T-helper 2 cell treated with Interferon-gamma antibody and Interleukin-4, amounts not matched to agents 5 μg/mL and 100 μg/mL, for 36 hours (primary cell): ENCODE data around the gene AHRR.
"Not testable (repeated sequence)": the region's sequence is repeated elsewhere in the genome, so short reads cannot be mapped to it uniquely, and the experiment has no call there.

Source experiments
- DNase-seq: peaks from one replicate; pipeline ENCODE4 v3.0.0; 2021; ENCODE audit warnings: low spot score
- H3K27ac Mint-ChIP-seq: one replicate; pipeline ENCODE4 v1.8.0; 2021; ENCODE audit warnings: mild to moderate bottlenecking, mixed read lengths
- H3K27me3 Mint-ChIP-seq: one replicate; pipeline ENCODE4 v1.8.0; 2021; ENCODE audit warnings: low read depth, mixed read lengths
- H3K36me3 Mint-ChIP-seq: one replicate; pipeline ENCODE4 v1.8.0; 2021; ENCODE audit warnings: low read depth, mixed read lengths
- H3K4me1 Mint-ChIP-seq: one replicate; pipeline ENCODE4 v1.8.0; 2021; ENCODE audit warnings: low read depth, mixed read lengths
- H3K4me3 Mint-ChIP-seq: one replicate; pipeline ENCODE4 v1.8.0; 2022; ENCODE audit warnings: mild to moderate bottlenecking, moderate library complexity, mixed read lengths
- H3K9me3 Mint-ChIP-seq: one replicate; pipeline ENCODE4 v1.8.0; 2021; ENCODE audit warnings: mixed read lengths

The AHRR gene

GRCh38 chr5:407051-407450 is 85.5 kb downstream of the AHRR start:
- no peak for DNase-seq
- H3K4me3 Mint-ChIP-seq, result no peak overlapping the region
- peaks cover 39% of the 10 kb centered on the region for H3K36me3 Mint-ChIP-seq
- peaks cover 26% of the 10 kb centered on the region for H3K4me1 Mint-ChIP-seq
- no peaks in the 10 kb centered on the region for H3K9me3 Mint-ChIP-seq
- no peaks in the 10 kb centered on the region for H3K27me3 Mint-ChIP-seq
- no peak overlapping the region for H3K27ac Mint-ChIP-seq

GRCh38 chr5:407801-408268 is 86.3 kb downstream of the AHRR start:
- H3K27me3 Mint-ChIP-seq, result no peaks in the 10 kb centered on the region

GRCh38 chr5:410911-411517 is 89.5 kb downstream of the AHRR start:
- no peaks in the 10 kb centered on the region for H3K27me3 Mint-ChIP-seq
- H3K36me3 Mint-ChIP-seq, result peaks cover 41% of the 10 kb centered on the region
- peak overlapping the region; percentile 58 for H3K27ac Mint-ChIP-seq
- H3K4me3 Mint-ChIP-seq, result no peak overlapping the region
- H3K9me3 Mint-ChIP-seq, result no peaks in the 10 kb centered on the region
- peaks cover 31% of the 10 kb centered on the region for H3K4me1 Mint-ChIP-seq
- no peak for DNase-seq

More at GRCh38 chr5:407801-408268, 86.3 kb downstream of the AHRR start:
- Mint-ChIP-seq H3K36me3 (peaks cover 41% of the 10 kb centered on the region), H3K4me3 (no peak overlapping the region), H3K9me3 (no peaks in the 10 kb centered on the region), H3K27ac (no peak overlapping the region), H3K4me1 (peaks cover 25% of the 10 kb centered on the region)
- no peak for DNase-seq

GRCh38 chr5:411728-412127 is 90.2 kb downstream of the AHRR start:
- peaks cover 31% of the 10 kb centered on the region for H3K4me1 Mint-ChIP-seq
- no peak overlapping the region for H3K27ac Mint-ChIP-seq
- H3K9me3 Mint-ChIP-seq, result no peaks in the 10 kb centered on the region
- H3K27me3 Mint-ChIP-seq, result no peaks in the 10 kb centered on the region
- H3K36me3 Mint-ChIP-seq, result peaks cover 44% of the 10 kb centered on the region
- H3K4me3 Mint-ChIP-seq, result no peak overlapping the region
- peak; percentile 65 for DNase-seq

GRCh38 chr5:414991-415927 is 93.7 kb downstream of the AHRR start:
- peaks cover 24% of the 10 kb centered on the region for H3K4me1 Mint-ChIP-seq
- H3K4me3 Mint-ChIP-seq, H3K27me3 Mint-ChIP-seq, DNase-seq, H3K9me3 Mint-ChIP-seq, H3K27ac Mint-ChIP-seq: not testable (repeated sequence)
- peaks cover 32% of the 10 kb centered on the region for H3K36me3 Mint-ChIP-seq

DNA sequence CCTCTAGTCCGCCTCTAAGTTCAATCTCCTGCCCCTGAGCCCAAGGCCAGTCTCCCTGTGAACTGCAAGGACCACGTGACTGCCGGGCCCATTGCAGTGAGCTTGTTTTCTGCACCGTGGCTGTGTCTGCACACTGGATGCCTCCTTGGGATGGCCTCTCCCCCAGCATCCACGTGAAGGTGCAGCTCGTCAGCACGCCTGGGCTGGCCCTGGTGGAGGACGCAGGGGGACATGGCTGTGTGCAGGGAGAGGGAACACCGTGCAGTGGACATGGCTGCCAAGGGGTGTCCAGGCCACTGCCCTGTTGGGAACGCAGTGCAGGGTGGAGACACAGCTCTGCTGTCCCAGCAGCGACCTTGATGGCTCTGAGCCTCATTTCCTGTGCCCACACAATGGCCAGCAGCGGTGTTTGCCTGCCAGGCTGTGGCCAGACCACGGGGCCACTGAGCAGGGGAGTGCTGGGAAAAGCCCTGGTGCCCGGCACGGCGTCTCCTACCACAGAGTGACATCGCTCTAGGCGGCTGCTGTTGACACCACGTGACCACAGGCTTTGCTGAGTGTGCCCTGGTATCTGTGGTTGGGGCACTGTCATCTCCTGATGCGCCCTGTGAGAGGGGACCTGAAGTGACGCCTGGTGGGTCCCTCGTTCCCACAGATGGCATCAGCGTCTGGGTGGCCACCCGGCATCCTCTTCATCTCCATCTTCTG is 94.6 kb downstream of the AHRR start:
- Mint-ChIP-seq H3K9me3 (no peaks in the 10 kb centered on the region), H3K36me3 (peaks cover 34% of the 10 kb centered on the region), H3K27me3 (no peaks in the 10 kb centered on the region), H3K4me3 (no peak overlapping the region), H3K4me1 (peaks cover 21% of the 10 kb centered on the region), H3K27ac (peak overlapping the region; percentile 45)
- DNase-seq, result no peak

- no peak overlapping the region for H3K4me3 Mint-ChIP-seq
- H3K4me1 Mint-ChIP-seq, result peaks cover 18% of the 10 kb centered on the region
- H3K27me3 Mint-ChIP-seq, result no peaks in the 10 kb centered on the region
- no peaks in the 10 kb centered on the region for H3K9me3 Mint-ChIP-seq
- no peak for DNase-seq
- no peak overlapping the region for H3K27ac Mint-ChIP-seq
- H3K36me3 Mint-ChIP-seq, result peaks cover 32% of the 10 kb centered on the region
Observed at GRCh38 chr5:416636-416960, 95.1 kb downstream of the AHRR start.

DNA sequence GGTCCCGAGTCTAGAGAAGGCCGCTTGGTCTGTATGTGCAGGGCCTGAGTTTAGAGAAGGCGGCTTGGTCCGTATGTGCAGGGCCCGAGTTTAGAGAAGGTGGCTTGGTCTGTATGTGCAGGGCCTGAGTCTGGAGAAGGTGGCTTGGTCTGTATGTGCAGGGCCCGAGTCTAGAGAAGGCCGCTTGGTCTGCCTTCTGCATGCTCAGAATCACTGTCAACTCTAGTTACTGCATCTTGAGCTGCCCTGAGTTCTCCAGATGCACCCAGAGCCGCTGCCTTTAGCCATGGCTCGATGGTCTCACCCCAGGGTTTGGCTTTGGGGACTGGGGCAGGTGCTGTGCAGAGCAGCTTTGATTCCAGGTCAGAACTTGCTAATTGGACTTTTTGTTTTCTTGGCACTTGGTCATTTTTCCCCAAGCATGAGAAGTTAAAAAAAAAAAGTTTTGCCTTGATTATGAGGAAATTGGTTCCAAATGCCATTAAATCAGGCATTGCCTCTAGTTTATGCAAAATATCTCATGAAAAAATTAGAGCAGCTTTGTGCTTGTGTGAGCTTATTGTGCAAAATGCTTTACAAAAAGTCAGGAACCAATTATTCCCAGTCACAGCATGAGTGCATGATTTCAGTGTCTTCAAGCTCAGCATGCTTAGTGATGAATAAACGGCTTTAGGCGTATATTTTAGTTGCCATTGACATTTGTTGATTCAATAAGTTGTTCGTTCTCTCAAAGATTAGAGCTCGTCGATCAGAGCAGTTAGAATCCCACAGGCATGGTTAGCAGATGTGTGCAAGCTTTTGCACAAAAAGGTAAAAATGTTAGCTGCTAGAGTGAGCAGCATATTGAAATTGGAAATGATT is 96.0 kb downstream of the AHRR start:
- no peak overlapping the region for H3K27ac Mint-ChIP-seq
- no peak for DNase-seq
- peaks cover 27% of the 10 kb centered on the region for H3K36me3 Mint-ChIP-seq
- H3K9me3 Mint-ChIP-seq, result no peaks in the 10 kb centered on the region
- no peaks in the 10 kb centered on the region for H3K27me3 Mint-ChIP-seq
- H3K4me3 Mint-ChIP-seq, result no peak overlapping the region
- H3K4me1 Mint-ChIP-seq, result peaks cover 10% of the 10 kb centered on the region

DNA sequence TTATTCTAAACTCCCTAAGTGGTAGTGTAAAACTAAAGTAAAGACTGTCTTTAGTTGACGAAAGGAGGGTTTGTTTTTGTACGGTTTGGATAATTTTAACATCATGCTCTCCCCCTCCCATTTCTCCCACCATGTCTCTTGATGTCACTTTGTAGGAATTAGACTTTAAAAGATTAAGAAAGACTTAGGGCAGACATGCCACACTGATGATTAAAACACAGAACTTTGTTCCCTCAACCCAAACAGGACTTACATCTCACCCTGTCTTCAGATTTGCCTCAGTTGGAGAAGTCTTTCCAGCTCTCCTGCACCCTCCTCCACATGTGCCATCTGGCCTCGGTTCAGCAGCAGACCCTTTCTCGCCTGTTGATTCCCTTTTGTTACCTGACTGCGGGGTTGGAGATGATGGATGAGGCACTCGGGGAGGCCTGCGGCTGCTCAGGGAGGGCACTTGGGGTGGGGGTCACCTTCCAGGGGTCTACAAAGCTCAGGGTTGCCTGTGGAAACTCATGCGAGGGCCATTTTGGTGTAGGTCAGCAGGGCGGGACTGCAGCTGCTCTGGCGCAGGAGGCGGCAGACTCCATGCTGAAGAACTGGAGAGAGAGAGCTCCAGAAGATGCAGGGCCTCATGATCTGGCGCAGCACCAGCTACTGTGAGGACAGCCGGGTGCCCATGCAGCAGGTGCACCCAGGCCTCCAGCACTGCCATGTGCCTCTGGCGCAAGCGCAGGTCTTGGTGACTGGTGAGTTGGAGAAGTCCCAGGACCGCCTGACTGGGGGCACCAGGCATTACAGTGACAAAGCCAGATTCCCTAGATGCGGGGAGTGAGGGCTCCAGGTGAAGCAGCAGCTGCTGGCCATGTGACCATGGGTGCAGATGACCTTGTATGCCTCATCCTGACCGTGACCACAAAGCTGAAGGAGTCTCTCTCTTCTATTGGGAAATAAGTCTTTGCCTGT is 96.9 kb downstream of the AHRR start:
- H3K27ac Mint-ChIP-seq, result no peak overlapping the region
- H3K9me3 Mint-ChIP-seq, result no peaks in the 10 kb centered on the region
- peaks cover 15% of the 10 kb centered on the region for H3K4me1 Mint-ChIP-seq
- H3K27me3 Mint-ChIP-seq, result no peaks in the 10 kb centered on the region
- no peak for DNase-seq
- H3K4me3 Mint-ChIP-seq, result no peak overlapping the region
- peaks cover 29% of the 10 kb centered on the region for H3K36me3 Mint-ChIP-seq

DNA sequence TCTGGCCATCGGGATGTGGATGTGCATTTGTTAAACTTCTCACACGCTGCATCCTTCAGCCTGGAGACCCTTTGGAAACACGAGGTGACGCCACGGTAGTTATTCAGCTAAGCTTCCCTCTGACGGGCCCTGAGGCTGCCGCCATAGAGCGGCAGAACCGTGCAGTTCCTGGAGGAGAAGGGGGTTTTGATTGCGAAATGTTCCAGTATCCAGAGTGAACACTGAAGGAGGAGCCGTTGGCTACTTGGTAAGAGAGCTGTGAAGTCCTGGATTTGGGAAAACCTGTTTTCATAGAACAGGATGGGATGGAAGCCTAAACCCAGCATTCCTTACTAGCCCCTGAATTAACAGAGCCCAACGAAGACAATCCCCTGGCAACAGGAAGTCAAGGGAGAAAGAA is 98.5 kb downstream of the AHRR start:
- Mint-ChIP-seq H3K36me3 (peaks cover 23% of the 10 kb centered on the region), H3K9me3 (no peaks in the 10 kb centered on the region), H3K27me3 (no peaks in the 10 kb centered on the region), H3K27ac (no peak overlapping the region), H3K4me3 (no peak overlapping the region), H3K4me1 (peaks cover 15% of the 10 kb centered on the region)
- DNase-seq, result no peak

- Mint-ChIP-seq H3K27me3 (no peaks in the 10 kb centered on the region), H3K27ac (no peak overlapping the region), H3K4me3 (no peak overlapping the region)
Observed at GRCh38 chr5:420632-421286, 99.2 kb downstream of the AHRR start.

GRCh38 chr5:421287-421880 is 99.9 kb downstream of the AHRR start:
- Mint-ChIP-seq H3K27me3 (no peaks in the 10 kb centered on the region), H3K36me3 (peaks cover 28% of the 10 kb centered on the region), H3K4me1 (peaks cover 14% of the 10 kb centered on the region)

More at GRCh38 chr5:420632-421286, 99.2 kb downstream of the AHRR start:
- DNase-seq, result no peak
- Mint-ChIP-seq H3K9me3 (no peaks in the 10 kb centered on the region), H3K4me1 (peaks cover 14% of the 10 kb centered on the region), H3K36me3 (peaks cover 26% of the 10 kb centered on the region)

More at GRCh38 chr5:421287-421880, 99.9 kb downstream of the AHRR start:
- Mint-ChIP-seq H3K4me3 (no peak overlapping the region), H3K9me3 (no peaks in the 10 kb centered on the region), H3K27ac (no peak overlapping the region)
- DNase-seq, result no peak
